ENCODE data around the gene PRAF2.

PRAF2 gene

GRCh38 chrX:49041744-49042580, 31.8 kb downstream of the PRAF2 start:
- no peak for TF ChIP-seq CTCF (IDR thresholded peaks at IDR 0.05)

- no peak for TF ChIP-seq CTCF (IDR thresholded peaks at IDR 0.05)
Observed at GRCh38 chrX:49040376-49040955, 33.3 kb downstream of the PRAF2 start.

GRCh38 chrX:49039598-49040375, 34.0 kb downstream of the PRAF2 start:
- TF ChIP-seq CTCF (IDR thresholded peaks at IDR 0.05) = no peak

GRCh38 chrX:49037883-49038475, 35.8 kb downstream of the PRAF2 start:
- no peak for TF ChIP-seq CTCF (IDR thresholded peaks at IDR 0.05)

- TF ChIP-seq CTCF (IDR thresholded peaks at IDR 0.05) = no peak
Observed at GRCh38 chrX:49030283-49030682, 43.5 kb downstream of the PRAF2 start.

- TF ChIP-seq CTCF (IDR thresholded peaks at IDR 0.05) = no peak
Observed at GRCh38 chrX:49029876-49030275, 43.9 kb downstream of the PRAF2 start.

All from LNCAP (cell line).